ENCODE results near the gene SLC19A1.

The SLC19A1 gene

GRCh38 chr21:45557616-45558043 is 15.4 kb upstream of the SLC19A1 start:
- DNase-seq: no peak

GRCh38 chr21:45556645-45557615 is 14.7 kb upstream of the SLC19A1 start:
- DNase-seq: no peak

DNA sequence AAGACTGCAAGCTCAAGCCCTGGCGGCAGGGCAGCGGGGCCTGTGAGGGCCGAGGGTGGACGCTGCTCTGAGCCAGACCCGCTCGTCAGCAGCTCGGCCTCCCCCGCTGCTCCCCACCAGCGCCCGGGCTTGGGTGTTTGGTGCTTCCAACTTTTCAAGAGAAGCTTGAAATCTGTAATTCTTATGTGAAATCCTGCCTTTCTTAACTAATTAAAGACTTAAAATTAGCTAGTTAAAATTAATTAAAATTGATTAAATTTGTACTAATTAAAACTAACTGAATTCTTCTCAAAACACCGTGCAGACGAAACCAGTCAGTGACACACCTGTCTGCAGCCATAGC is 14.0 kb upstream of the SLC19A1 start:
- DNase-seq: no peak

GRCh38 chr21:45555557-45556301 is 13.5 kb upstream of the SLC19A1 start:
- peak; percentile 61 for DNase-seq

DNA sequence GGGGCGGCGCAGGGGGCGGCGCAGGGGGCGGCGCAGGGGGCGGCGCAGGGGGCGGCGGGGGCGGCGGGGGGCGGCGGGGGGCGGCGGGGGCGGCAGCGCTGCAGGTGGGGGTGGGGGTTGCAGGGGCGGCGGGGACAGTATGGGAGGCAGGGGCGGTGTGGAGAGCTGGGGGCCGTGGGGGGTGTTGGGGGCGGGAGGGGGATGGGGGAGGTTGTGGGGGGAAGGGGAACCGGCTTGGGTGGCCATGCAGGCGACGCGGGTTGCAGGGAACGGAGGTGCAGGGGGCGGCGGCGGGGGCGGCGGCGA is 13.0 kb upstream of the SLC19A1 start:
- DNase-seq: no peak

DNA sequence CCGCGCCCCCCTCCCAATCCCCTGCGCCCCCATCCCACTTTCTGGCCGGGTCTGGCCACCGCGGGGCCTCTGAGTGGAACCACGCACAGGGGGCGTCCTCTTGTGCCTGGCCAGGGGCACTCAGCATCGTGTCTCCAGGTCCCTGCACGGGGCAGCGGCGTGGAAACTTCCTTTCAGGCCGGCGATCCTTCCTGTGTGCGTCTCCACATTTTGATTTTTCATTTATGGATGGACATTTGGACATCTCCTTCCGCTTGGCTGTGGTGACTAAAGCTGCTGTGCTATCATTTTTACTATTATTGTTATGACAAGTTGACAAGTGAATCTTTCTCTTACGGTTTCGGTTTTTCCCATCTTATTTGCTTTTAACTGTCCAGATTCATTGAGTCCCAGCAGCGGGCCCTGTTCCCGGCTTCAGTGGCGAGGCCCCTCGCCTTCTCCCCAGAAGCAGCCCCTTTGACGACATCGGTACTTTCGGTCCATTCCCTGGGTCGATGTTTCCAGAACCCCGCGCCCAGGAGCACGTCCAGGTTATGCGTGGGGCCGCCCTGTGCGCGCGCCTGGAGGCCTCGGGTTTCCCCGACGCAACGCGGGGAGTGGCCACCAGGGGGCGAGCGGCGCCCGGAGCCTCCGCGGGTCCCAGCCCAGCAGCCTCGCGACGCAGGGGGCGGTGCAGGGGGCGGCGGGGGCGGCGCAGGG is 12.4 kb upstream of the SLC19A1 start:
- peak; percentile 90 for DNase-seq

DNA sequence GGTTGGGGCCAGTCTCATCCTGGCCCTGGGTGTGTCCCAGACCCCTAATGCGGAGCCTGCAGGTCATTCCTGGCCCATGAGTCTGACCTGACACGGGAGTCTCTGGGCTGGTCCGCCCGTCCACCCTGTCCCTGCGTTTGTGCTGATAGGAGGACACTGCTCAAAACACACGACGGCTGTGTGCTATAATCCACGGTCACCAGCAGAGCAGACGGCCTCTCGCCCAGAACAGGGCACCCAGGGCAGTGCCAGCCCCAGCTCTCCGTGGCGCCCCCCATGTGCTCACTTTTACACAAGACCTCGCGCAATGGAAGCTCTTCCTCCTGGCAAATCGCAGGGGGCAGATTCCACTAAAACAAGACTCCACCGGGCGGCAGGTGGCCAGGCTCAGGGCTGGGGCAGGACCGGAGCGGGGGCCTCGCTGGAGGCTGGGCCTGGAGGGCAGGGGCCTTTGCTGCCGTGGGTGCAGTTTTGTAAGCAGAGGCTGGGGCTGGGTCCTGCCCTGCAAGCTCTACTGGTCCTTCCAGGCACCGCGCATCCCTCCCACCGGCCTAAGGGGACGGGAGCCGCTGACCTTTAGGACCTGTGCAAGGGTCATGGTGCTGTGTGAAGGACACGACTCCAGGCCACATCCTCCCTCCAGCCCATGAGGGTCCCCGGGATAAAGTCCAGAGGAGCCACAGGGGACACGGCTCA is 10.6 kb upstream of the SLC19A1 start:
- no peak for DNase-seq

- no peak for DNase-seq
Measured at GRCh38 chr21:45551783-45552695, 9.8 kb upstream of the SLC19A1 start.

DNA sequence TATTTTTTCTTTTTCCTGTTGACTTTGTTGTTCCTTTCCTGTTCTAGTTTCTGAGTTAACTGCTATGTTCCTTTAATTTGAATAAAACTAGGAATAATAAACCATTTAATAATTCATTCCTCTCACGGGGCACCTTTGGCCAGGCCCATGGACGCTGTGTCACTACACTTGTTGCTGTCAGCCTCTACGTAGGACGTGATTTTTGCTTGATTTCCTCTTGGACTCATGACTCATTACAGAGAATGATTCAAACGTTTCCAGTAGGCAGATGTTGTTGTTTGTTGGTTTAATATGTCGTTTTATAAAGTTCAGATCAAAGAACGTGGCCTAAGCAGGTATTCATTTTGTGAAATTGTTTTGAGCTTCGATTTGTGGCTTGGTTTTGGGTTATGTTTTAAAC is 9.1 kb upstream of the SLC19A1 start:
- peak; percentile 44 for DNase-seq

DNA sequence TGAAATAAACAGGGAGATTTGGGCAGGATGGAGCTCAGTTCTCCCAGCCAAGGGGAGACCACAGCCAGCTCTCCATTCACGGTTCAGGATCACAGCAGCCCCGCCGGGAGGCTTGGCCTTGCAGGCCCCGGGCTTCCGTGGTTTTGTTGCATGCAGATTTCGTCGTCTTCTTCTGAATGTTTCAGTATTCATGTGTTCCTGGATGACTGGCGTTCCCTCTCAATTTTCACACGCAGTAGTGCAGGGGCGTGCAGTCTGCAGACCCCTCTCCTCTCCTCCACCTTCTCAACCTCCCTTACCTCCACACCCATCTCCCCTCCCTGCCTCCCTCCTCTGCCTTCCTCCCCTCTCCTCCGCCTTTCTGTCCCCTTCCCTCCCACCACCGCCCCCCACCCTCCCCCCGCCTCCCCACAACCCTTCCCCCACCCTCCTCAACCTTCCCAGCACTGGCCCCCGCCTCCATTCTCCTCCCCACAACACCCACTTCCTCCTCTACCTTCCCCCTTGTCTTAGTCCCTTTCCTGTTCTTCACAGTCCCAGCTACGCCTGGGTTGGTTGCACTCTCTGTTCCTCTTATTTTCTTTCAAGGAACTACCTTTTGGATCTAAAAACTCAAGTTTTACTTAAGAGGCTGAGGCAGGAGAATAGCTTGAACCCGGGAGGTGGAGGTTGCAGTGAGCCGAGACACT is 8.4 kb upstream of the SLC19A1 start:
- DNase-seq: peak; percentile 55

DNA sequence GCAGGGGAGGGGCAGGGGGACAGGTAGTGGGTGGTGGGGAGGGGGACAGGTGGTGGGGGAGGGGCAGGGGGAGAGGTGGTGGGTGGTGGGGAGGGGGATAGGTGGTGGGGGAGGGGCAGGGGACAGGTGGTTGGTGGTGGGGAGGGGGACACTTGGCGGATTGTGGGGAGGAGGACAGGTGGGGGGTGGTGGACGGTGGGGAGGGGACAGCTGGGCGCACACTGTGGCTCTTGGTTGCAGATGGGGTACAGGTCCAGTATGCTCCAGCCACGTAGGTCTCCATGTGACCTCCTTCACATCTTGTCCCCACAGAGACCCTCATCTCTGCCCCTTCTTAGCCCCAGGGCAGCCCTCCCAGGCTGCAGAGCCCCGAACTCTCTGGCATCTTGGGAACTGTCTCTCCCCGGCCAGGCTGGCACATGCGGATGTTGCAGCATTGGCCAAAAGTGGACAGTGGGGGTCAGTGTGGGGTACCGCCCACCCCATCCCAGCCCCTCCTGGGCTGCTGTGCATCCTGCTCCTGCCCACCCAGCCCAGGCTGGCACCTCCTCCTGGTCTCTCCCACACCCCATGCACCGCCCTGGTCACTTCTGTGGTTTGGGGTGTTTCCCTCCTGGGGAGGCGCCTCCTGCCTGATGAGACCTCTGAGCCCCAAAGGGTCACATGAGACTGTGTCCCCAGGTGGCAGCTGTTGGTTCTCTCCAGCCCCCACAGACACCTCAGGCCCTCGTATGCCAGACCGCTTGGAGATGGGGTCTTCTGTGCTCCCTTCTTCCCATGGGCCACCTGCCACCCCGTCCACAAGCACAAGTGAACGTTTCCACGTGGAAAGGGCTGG is 7.6 kb upstream of the SLC19A1 start:
- no peak for DNase-seq

DNA sequence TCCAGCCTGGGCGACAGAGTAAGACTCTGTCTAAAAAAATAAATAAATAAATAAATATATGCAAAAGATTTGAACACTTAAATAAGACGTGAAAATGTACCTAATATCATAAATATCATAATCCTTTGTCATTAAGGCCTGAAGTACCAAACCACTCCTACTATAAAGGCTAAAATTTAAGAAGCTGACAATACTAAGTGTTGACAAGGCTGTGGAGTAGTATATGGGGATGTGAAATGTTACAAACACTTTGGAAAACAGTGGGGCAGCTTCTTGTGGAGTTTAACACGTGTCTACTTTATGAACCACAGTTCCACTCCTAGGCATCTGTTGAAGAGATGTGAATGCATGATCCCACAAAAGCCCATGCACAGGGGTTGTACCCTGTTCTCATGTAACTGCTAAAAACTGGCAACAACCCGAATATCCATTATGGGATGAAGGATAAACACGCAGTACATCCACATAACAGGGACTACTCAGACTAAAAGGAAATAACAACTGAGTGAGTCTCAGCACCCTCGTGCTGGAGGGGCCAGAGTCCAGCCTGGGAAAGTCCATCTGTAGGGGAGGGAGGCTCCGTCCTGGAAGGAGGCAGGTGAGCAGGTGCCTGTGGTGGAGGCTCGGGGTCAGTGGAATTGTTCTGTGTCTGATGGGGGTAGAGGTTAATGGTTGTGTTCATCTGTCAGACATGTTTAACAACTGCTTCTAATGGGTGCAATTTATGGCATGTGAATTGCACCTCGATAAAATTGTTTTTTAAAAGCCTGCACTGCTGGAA is 6.7 kb upstream of the SLC19A1 start:
- DNase-seq: no peak

GRCh38 chr21:45547545-45547900 is 5.3 kb upstream of the SLC19A1 start:
- no peak for DNase-seq

- DNase-seq: no peak
Measured at GRCh38 chr21:45546636-45547544, 4.7 kb upstream of the SLC19A1 start.

DNA sequence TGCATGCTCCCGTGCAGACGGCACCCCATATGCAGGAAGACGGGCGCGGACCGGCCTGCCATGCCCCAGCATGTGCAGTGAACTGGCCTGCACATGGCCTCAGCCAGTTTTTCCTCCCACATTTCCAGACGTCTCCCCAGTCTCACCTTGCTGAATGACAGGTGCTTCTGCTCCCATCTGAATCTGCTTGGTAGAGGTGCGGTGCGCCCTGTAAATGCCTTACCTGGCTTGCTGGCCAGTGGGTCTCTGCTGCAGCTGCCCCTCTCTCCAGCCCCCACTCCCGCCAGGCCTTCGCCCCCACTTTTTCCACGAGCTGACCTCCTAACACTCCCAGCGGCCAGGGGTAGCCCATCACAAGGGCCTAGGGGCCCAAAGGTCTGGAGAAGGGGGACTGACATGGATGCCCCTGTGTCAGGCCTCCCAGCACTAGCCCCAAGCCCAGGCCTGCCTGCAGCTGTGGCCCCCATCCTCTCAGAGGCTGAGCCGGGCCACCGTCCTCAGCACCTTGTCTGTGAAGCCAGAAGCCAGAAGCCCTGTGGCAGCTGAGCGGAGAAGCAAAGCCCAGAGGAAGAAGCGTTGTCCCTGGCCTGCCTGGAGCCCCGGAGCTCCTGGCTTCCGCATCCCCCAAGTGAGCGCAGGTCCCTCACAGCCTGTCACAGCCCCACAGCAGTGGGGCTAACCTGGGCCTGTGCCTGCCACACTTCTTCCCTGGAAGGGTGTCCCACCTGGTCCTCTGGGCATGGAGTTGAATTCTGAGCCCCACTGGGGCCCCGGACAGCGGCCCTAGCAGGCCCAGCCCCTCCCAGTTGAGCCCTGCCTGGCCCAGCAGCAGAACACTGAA is 3.7 kb upstream of the SLC19A1 start:
- no peak for DNase-seq

DNA sequence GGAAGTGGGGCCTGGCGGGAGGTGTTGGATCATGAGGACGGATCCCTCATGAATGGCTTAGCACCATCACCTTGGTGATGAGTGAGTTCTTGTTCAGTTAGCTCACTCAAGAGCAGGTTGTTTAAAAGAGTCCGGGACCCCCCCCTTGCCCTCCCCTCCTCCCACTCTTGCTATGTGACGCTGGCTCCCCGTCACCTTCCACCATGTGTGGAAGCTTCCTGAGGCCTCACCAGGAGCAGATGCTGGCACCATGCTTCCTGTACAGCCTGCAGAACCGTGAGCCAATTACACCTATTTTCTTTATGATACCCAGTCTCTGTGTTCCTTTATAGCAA is 3.0 kb upstream of the SLC19A1 start:
- no peak for DNase-seq

DNA sequence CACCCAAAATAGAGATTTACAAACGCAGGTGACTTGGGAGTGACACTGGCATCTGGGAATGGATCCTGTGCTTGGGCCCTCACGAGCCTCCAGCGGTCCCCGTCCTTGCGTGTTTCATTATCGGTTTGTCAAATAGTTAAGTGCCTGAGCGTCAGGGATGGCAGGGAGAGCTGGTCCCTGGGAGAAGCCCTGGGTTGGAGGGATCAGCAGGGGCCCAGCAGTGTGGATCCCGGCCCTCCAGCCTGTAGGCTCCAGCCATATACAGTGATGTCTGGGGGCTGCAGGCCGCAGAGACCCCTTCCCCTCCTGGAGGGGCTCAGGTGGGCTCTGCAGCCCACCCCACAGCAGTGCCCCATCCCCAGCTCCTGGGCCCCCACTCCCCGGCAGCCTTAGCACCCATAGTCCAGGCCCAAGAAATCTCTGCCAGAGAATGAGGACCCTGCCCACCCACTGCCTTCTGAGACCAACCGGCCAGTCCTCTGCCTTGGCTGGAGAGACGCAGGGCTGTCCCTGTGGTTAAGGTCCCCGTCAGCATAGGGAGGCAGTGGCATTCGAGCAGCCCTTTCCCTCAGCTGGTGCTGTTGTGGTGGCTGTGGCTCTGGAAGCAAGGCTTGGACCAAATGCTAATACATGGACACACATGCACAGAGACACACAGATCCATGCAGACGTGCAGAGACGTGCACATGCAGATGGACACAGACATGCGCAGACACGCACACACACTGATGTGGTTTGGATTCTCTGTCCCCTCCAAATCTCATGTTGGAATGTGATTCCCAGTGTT is 2.4 kb upstream of the SLC19A1 start:
- no peak for DNase-seq
